ENCODE measurements around the gene C20orf204.
"Not testable (repeated sequence)": the region's sequence is repeated elsewhere in the genome, so short reads cannot be mapped to it uniquely, and the experiment has no call there.

The C20orf204 gene, protein sequence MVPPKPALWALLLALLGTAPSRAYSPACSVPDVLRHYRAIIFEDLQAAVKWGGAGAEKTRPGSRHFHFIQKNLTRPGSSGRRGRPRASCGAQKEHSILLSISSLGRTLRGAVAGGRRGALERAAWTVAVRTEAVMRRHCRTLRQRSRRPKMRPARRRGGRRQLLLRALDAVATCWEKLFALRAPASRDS

DNA sequence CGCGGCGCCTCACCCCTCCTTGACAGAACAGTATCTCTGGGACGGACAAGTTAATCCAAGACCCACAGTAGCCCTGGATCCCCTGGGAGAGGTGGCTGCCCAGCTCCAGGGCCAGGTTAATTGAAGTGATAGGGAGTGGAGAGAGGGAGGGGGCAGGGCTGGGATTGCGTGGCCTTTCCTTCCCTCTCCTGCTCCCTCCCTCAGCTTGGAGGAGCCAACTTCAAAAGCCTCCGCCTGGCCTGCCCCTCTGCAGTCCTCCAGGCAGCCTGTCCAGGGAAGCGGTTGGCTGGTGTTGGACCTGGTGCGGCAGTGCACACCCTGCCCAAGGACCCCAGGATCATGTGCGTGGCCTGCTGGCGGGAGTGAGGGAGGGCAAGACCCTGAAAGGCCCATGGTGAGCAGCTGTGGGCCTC is at the start of gene C20orf204:
Gene C20orf204 (plus strand): TSS at position 250 of the 413 bp plus-strand sequence. CDS start 142 bp downstream, at position 392.
- no peak for DNase-seq

DNA sequence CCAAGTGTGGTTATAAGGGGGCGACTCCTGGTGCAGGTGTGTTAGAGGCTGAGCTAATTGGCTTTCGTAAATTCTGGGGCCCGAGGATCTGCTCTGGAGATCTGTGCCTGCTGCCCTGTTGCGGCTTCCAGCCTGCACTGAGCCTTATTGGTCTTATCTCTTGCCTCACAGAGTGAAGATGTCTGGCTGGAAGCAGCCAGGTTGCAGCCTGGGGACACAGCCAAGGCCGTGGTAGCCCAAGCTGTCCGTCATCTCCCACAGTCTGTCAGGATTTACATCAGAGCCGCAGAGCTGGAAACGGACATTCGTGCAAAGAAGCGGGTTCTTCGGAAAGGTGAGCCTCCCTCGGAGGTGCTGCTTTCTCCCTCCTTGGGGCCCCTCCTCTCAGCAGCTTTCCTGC is 35.1 kb upstream of the C20orf204 start:
- no peak for DNase-seq

DNA sequence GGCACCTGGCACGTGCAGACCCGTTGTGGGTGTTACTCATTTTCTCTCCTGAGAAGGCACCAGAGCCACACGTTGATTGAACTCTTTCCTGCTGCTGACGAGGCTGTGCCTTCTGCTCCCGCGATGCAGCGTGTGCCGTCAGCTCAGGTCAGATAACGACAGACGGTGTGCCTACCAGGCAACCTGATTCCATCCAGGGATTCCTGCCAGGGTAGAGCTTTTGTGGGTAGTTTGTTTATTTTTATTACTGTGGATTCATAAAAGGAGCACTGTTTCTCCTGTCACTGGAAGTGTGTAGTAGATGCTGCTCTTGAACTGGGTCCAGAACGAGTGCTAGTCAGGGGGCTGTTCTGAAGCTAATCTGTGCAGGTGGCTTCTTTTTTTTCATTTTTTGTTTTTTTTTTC is 34.4 kb upstream of the C20orf204 start:
- DNase-seq: no peak

DNA sequence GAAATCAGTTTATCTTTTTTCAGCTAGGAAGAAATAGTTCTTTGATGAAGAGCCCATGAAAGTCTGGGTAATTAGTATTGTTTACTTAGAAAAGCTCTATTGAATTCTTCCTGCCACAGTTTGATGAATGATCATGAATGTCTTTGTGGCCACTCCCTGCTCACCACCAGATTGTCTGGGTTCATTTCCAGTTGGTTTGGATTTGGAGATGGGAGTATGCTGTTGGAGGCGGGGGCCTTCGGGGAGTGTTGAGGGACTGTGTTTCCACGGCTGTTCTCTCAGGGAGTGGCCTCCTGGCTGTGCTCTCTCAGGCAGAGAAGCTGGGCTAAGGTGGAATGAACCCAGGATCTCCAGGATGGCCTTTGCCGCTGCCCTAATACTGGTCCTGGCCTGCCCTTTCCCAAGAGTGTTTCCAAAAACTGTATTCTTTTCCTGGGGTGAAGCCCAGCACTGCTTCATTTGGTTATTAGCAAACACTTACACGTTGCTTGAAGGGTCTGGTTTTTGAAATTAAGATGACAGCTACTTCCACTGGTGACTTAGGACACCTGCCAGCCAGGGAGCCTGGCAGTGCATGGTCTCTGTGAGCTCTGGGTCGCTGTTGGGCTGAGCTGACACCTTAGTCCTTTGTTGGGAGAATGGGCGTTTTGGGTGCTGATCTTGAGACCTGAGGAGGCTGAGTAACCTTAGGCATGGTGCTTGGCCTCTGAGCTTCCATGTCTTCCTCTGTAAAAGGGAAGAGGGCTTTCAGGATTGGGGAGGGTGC is 31.8 kb upstream of the C20orf204 start:
- no peak for DNase-seq

DNA sequence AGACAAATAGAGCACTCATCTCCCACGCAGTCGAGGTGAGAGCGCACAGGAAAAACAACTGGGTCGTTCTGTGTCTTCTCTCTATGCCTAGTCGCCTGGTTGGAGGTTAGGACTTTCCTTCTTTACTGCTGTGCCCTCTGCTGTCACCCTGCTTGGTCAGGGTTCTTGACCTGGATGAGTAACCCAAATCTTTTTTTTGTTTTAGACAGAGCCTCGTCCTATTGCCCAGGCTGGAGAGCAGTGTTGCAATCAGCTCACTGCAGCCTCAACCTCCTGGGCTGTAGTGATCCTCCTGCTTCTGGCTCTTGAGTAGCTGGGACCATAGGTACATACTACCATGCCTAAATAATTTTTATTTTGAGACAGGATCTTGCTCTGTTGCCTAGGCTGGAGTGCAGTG is 30.6 kb upstream of the C20orf204 start:
- DNase-seq: no peak

DNA sequence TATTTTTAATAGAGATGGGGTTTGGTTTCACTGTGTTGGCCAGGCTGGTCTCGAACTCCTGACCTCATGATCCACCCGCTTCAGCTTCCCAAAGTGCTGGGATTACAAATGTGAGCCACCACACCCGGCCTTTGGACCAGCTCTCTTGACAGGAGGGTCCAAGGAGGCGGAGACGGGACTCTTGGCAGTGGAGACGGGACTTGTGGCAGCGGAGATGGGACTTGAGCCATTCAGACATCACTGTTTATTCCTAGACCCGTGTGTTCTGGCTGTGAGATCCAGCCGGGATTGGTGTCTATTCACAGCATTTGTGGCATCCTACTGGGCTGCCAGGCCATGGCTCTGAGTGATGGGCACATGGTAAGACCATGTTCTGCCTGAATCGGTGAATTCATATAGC is 29.5 kb upstream of the C20orf204 start:
- no peak for DNase-seq

DNA sequence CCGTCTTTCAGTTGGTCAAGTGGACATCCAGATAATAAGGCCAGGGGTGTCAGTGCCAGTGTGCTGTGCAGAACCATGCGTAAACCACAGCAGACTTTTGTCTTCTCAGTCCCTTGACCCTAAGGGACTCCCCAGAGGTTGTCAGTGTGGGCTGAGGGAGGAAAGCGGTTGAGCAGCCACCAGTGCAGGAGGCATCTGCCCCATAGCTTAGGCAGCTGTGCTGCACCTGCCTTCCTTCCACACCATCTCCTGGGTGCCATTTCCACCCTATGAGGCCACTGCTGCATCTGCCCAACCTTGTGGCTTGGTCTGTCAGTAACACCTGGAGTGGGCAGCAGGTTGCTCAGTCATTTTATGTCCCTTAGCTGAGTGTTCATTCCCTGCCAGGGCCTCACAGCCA is 29.1 kb upstream of the C20orf204 start:
- no peak for DNase-seq

DNA sequence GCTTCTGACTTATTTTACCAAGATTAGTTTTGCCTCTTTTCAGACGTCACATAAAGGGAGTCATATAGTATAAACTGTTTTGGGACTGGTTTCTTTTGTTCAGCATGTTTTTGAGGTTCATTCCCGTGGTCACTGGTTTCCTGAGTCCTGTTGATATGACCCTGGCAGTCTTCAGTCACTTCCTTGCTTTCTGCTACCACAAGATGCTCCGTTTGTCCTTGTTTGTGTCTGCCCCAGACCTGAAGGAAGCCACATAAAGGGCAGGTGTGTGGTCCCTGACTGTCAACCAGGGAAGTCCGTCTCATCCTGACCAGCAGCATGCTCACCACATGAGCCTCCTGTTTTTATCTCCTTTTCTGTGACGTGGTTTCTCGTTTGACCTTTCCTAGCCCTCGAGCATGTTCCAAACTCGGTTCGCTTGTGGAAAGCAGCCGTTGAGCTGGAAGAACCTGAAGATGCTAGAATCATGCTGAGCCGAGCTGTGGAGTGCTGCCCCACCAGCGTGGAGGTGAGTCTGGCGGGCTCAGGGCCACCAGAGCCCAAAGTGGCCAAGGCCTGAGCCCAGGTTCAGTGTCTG is 26.1 kb upstream of the C20orf204 start:
- no peak for DNase-seq

DNA sequence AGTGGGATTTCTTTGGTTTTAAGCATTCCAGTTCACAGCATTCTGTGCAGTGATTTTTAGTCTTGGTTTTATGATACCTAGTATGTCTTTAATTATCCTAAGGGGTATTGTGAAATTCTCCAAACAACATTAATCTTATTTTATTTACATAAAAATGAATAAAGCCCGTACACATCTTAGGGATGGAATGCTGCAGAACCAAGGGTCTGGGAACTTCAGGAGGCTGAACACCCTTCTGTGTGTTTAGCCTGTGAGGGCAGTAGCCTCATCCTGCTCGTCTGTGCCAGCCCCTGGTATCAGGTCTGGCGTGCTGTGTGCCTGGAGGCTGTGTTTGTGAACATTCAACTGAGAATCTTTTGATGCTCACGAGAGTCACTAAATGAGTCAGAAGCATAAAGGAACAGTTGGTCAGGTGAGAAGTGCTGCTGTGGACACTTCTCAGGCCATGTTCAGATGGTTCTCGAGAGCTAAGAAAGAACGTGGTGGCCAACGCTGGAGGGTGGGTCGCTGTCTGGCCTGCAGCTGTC is 25.2 kb upstream of the C20orf204 start:
- DNase-seq: no peak

DNA sequence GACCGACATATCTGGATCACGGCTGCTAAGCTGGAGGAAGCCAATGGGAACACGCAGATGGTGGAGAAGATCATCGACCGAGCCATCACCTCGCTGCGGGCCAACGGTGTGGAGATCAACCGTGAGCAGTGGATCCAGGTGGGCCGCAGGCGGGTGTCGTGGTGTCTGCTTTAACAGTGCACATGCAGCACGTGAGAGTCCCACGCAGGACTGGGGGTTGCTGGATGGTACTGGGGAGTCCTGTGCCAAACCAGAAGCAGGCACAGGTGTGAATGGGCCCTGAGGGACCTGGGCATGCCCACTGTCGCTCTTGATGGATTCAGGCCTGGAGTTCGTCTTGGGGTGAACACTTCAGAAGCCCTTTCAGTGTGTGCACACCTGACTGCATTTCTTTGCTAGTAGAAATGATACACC is 24.6 kb upstream of the C20orf204 start:
- DNase-seq: no peak

DNA sequence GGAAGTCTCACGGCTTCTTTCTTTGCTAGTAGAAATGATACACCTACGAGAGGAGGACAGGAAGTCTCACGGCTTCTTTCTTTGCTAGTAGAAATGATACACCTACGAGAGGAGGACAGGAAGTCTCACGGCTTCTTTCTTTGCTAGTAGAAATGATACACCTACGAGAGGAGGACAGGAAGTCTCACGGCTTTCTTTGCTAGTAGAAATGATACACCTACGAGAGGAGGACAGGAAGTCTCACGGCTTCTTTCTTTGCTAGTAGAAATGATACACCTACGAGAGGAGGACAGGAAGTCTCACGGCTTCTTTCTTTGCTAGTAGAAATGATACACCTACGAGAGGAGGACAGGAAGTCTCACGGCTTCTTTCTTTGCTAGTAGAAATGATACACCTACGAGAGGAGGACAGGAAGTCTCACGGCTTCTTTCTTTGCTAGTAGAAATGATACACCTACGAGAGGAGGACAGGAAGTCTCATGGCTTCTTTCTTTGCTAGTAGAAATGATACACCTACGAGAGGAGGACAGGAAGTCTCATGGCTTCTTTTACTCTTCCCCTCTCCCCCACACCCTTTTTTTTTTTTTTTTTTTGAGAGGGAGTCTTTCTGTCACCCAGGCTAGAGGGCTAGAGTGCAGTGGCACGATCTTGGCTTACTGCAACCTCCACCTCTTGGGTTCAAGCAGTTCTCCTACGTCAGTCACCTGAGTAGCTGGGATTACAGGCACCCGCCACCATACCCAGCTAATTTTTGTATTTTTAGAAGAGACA is 23.4 kb upstream of the C20orf204 start:
- DNase-seq: not testable (repeated sequence)

DNA sequence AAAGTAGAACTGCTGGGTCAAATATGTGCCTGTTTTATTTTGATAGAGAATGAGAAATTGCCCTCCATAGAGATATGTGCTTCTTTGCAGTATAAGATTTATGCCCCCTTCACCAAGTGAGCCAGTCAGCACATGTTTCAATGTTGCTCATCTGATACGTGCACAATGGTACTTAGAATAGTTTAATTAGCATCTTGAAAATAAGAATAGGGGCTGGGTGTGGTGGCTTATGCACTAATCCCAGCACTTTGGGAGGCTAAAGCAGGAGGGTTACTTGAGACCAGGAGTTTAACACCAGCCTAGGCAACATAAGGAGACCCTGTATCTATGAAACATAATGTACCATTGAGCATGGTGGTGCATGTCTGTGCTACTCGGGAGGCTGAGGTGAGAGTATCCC is 20.3 kb upstream of the C20orf204 start:
- no peak for DNase-seq

DNA sequence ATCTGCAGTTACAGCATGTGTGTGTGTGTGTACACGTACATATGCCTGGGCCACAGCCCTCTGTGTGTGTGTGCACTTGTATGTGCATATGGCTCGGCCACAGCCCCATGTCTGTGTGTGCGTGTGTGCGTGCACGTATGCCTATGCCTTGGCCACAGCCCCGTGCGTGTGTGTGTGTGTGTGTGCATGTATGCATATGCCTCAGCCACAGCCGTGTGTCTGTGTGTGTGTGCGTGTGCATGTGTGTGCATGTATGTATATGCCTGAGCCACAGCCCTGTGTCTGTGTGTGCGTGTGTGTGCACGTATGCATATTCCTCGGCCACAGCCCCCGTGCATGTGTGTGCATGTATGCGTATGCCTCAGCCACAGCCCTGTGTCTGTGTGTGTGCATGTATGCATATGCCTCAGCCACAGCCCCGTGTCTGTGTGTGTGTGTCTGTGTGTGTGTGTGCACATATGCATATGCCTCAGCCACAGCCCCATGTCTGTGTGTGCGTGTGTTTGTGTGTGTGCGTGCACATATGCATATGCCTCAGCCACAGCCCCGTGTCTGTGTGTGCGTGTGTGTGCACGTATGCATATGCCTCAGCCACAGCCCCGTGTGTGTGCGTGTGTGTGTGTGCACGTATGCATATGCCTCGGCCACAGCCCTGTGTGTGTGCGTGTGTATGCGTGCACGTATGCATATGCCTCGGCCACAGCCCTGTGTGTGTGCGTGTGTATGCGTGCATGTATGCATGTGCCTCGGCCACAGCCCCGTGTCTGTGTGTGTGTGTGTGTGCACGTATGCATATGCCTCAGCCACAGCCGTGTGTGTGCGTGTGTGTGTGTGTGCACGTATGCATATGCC is 14.6 kb upstream of the C20orf204 start:
- DNase-seq: no peak

DNA sequence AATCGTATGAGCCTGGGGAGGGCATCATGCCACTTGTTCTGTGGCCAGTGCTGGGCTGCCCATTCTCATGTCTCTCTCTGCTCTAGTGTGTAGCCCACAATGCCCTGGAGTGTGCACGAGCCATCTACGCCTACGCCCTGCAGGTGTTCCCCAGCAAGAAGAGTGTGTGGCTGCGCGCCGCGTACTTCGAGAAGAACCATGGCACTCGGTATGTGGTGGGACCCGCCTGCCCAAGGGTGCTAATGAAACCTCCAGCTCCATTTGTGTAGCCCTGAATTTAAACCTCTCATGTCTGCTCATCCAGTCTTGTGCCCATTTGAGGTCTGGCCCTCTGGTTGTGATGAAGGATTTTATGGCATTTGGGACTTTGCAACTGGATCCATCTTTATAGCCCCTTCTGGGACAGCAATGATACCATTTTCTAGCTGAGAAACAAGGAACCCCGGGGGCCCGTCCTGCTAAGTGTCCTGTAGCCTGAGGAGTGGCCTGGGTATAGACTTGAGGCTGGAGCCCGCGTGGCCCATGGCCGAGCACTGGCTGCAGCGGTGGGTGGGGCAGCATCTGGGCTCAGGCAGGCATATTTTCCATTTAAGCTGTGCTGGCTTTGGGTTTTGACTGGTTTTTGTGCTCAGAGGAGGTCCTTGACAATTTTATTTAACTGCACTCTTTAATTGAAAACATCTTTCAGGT is 13.2 kb upstream of the C20orf204 start:
- no peak for DNase-seq

DNA sequence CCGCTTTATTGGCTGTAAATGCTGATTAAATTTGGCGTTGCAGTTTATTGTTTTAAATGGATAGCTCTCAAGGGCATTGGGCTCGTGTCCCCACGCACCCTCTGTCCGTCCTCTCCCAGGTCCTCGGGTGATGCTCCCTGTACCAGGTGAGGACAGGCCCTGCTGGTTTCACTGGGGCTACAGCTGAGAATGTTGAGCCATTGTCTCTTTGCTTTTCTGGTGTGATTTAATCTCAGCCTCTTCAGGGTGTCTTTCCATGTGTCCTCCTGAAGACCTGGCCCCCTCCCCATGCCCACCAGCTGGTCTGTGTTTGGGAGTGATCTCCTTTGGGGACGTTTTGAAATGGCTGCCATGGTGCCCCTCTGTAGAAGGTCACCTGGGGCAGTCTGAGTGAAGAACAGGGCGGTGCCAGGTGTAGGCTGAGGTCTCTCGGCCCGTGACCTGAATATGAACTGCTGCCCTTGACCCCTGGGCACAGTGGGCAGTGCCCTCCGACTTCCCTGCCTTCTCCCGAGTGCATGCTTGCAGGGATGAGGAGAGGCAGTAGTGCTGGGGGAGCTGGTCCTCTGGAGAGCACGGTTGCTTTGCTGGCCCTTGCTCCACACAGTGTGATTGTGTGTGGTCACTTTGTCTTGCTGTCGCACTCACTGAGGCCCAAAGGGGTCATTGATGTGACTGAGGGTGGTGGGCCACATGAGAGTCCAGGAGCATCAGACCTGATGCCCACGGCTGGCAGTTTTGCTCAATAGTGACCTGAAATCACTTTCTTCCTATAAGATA is 12.4 kb upstream of the C20orf204 start:
- DNase-seq: no peak

DNA sequence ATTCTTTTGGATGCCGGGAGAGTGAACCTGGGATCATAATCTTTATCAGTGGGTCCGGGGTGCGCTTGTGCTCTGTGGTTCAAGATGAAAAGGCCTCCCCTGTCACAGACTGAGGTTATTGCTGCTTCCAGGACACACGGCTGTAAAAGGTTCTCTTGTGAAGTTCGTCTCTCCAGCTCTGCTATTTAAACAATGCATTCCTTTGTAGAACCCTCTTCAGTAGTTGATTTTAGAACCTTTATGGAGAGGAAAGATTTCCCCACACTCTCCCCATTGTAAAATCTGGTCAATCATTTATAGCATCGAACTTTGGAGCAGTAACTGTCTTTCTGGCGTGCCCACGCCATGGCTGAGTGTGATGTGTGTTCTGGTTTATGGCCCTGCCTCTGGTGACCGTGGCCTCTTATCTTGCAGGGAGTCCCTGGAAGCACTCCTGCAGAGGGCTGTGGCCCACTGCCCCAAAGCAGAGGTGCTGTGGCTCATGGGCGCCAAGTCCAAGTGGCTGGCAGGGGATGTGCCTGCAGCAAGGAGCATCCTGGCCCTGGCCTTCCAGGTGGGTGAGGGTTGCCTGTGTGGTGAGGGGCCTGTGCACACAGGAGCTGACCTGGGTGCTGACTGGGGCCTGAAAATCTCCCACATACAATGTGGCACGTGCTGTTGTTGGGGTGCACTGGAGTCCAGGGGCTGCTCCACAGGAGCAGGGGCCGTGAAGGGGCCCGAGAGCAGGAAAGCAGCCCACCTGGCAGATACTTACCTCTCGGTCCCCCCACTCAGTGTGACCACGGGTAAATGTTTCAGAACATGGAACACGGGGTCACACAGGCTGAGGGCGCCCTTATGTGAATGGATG is 11.6 kb upstream of the C20orf204 start:
- DNase-seq: no peak

DNA sequence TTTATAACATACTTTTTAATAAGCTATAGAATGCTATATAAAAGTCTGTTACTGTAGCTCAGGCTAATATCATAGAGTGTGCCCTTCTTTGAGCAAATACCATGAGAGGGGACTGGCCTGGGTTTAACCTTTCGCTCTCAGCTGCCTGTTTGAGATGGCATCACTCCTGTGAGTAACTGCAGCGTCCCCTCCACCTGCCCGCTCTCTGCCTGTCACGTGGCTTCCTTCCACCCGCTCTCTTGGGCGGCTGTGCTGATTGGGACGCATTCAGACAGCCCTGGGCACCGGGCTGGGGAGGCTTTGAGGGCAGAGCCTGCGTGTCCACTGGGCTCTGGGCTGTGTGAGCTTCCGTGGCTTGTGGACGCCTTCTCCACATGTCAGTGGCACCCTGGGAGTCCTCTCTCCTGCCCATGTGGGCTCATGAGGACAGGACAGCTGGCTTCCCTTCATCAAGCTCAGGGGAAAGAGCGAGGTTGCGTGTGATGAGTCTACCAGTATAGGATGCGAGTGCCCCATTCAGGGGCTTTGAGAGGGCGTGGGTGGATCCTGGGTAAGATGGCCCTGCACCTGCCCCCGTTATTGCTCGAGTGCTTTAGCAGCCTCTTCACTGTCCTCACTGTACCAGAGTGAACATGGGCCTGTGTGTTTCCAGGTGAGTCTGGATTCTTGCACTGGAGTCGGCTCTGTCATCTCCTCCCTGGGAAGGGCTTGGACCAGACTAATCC is 10.7 kb upstream of the C20orf204 start:
- DNase-seq: no peak

DNA sequence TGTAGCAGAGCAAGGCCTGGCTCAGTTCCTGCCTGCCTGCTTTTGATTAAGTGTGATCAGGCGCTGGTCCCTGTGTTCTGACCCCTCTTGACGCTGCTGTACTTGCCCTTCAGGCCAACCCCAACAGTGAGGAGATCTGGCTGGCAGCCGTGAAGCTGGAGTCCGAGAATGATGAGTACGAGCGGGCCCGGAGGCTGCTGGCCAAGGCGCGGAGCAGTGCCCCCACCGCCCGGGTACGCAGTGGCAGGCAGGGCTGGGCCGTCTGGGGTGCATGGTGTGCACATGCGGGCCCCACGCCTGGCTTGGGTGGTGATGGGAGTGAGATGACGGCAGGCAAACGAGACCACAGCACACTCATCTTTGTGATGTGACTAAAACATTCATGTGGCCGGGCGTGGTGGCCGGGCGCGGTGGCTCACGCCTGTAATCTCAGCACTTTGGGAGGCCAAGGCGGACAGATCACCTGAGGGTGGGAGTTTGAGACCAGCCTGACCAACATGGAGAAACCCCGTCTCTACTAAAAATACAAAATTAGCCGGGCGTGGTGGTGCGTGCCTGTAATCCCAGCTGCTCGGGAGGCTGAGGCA is 10.1 kb upstream of the C20orf204 start:
- no peak for DNase-seq

Data from stimulated activated CD4-positive, alpha-beta T cell treated with anti-CD3 and anti-CD28 coated beads, Interleukin-2, amount 100 ng/mL, for 48 hours (primary cell).